Tibial artery (tissue), 4 donors: ENCODE results near the gene KRT15.

ENCODE experiments used
- DNase-seq, 2 donors: peaks; one replicate each; pipeline ENCODE4 v3.0.0-alpha.2; 2019
- H3K27ac ChIP-seq, 2 donors: fragments of 200-600 bp; sonication (generic) in 1 of 2; 1 replicate in 1 of 2; 2 replicates in 1 of 2; pipeline ENCODE4 v1.5.1; 2018 to 2019; ENCODE audit warnings: mild to moderate bottlenecking in 1 of 2
- H3K27me3 ChIP-seq, 2 donors: fragments of 200-600 bp; sonication (generic) in 1 of 2; one replicate each; pipeline versions ENCODE4 v1.5.1 to v1.6.0; 2016 to 2019
- H3K36me3 ChIP-seq, 3 donors: fragments of 200-600 bp; sonication (generic) in 2 of 3; one replicate each; pipeline ENCODE4 v1.5.1; 2016 to 2019; ENCODE audit warnings: mild to moderate bottlenecking in 2 of 3
- H3K4me1 ChIP-seq, 4 donors: fragments of 200-600 bp; sonication (generic) in 2 of 4; 1 replicate in 3 of 4; 2 replicates in 1 of 4; pipeline ENCODE4 v1.5.1; 2016 to 2019
- H3K4me3 ChIP-seq, 2 donors: fragments of 200-600 bp; sonication (generic) in 1 of 2; 1 replicate in 1 of 2; 2 replicates in 1 of 2; pipeline ENCODE4 v1.5.1; 2018 to 2019; ENCODE audit warnings: mild to moderate bottlenecking in 2 of 2
- H3K9me3 ChIP-seq, 3 donors: fragments of 200-600 bp; sonication (generic) in 1 of 3; one replicate each; pipeline ENCODE4 v1.5.1; 2016 to 2019
- intact Hi-C: fragments of 100-400 bp; cut with DNase I; formaldehyde crosslinking; loops from one replicate; pipeline ENCODE4 v1.15.0; 2023; ENCODE audit warnings: low total_unique reads
- TF ChIP-seq, protein P1 (sequence below), 2 experiments: fragments of 200-600 bp in 1 of 2; fragments of 450-650 bp in 1 of 2; IDR thresholded peaks; one replicate each; pipeline ENCODE4 v1.5.1; 2017 to 2019; ENCODE audit warnings: antibody characterized with exemption in 2 of 2, mild to moderate bottlenecking in 1 of 2, moderate library complexity in 1 of 2

The KRT15 gene

DNA sequence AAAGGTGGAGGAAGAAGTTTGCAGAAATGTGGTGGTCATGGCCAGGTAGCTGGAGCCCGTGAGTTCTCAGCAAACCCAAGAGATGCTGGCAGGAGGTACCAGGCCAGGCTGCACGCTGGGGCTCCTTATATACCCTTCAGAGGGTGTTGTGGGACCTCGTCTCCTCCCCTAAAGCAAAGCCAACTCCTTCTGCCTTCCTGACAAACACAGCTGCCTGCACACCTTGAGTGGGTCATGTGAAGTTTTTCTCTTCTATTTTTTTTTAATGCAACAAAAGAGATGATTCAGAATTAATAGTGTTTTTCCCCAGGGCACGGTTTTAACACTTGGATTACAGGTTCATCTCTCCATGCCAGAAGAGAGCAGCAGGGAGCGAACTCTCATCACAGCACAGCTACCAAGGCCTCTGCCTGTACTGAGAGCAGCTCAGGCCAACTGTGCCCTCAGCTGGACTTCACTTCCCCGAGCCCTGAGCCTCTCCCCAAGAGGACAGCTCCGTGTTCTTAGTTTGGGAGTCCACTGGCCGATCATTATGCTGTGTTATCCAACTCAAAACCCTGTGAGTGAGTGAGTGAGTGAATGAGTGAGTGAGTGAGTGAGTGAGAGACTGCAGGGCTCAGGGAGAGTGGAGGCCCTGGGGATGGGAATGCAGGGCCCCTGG, at the start of gene KRT15:
KRT15 (minus strand) TSS at position 102 of the 661 bp plus-strand sequence; CDS start at position 39, 63 bp downstream.
- no peak for DNase-seq
- TF ChIP-seq, protein P1, sequence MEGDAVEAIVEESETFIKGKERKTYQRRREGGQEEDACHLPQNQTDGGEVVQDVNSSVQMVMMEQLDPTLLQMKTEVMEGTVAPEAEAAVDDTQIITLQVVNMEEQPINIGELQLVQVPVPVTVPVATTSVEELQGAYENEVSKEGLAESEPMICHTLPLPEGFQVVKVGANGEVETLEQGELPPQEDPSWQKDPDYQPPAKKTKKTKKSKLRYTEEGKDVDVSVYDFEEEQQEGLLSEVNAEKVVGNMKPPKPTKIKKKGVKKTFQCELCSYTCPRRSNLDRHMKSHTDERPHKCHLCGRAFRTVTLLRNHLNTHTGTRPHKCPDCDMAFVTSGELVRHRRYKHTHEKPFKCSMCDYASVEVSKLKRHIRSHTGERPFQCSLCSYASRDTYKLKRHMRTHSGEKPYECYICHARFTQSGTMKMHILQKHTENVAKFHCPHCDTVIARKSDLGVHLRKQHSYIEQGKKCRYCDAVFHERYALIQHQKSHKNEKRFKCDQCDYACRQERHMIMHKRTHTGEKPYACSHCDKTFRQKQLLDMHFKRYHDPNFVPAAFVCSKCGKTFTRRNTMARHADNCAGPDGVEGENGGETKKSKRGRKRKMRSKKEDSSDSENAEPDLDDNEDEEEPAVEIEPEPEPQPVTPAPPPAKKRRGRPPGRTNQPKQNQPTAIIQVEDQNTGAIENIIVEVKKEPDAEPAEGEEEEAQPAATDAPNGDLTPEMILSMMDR (IDR thresholded peaks at IDR 0.05), result no peak

GRCh38 chr17:41567317-41567716, 48.6 kb upstream of the KRT15 start:
- intact Hi-C loops, result no loop called here
- TF ChIP-seq, protein P1 (IDR thresholded peaks at IDR 0.05), result no peak
- Histone ChIP-seq H3K36me3 (no peaks in the 10 kb centered on the region), H3K9me3 (no peaks in the 10 kb centered on the region), H3K4me1 (no peaks in the 10 kb centered on the region), H3K27ac (no peak overlapping the region), H3K4me3 (no peak overlapping the region), H3K27me3 (peaks cover 0 to 31% of the 10 kb centered on the region in 2 donors)
- DNase-seq, result no peak

More for the DNA sequence above, at the start of gene KRT15:
- H3K9me3 ChIP-seq, result no peaks in the 10 kb centered on the region
- peaks cover 0 to 35% of the 10 kb centered on the region in 2 donors for H3K27me3 ChIP-seq
- intact Hi-C loops, result no loop called here
- H3K4me1 ChIP-seq, result peaks cover 0 to 14% (median 0%) of the 10 kb centered on the region in 4 donors
- H3K36me3 ChIP-seq, result peaks cover 0 to 13% (median 0%) of the 10 kb centered on the region in 3 donors
- no peak within 1 kb of the TSS for H3K27ac ChIP-seq
- no peak within 1 kb of the TSS for H3K4me3 ChIP-seq

DNA sequence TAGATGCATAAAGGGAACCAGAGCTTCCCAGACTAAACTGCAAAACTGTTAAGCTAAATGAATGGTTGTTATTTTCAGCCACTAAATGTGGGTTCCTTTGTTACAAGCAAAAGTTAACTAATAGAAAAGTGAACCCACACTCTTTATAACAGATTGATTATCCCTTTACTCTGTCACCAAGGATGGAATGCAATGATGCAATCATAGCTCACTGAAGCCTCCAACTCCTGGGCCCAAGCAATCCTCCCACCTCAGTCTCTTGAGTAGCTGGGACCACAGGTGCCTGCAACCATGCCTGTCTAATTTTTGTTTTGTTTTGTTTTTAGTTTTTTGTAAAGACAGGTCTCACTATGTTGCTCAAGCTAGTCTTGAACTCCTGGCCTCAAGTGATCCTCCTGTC, 46.6 kb upstream of the KRT15 start:
- Histone ChIP-seq H3K9me3 (no peaks in the 10 kb centered on the region), H3K4me1 (no peaks in the 10 kb centered on the region), H3K4me3 (no peak overlapping the region), H3K27me3 (peaks cover 0 to 34% of the 10 kb centered on the region in 2 donors), H3K36me3 (no peaks in the 10 kb centered on the region), H3K27ac (no peak overlapping the region)
- no peak for DNase-seq
- intact Hi-C loops, result no loop called here
- TF ChIP-seq, protein P1 (IDR thresholded peaks at IDR 0.05), result no peak

- intact Hi-C loops, result no loop called here
- Histone ChIP-seq H3K9me3 (no peaks in the 10 kb centered on the region), H3K4me3 (no peak overlapping the region), H3K27ac (no peak overlapping the region), H3K4me1 (no peaks in the 10 kb centered on the region), H3K27me3 (peaks cover 0 to 40% of the 10 kb centered on the region in 2 donors), H3K36me3 (no peaks in the 10 kb centered on the region)
- TF ChIP-seq, protein P1 (IDR thresholded peaks at IDR 0.05), result no peak
- no peak for DNase-seq
Observed at GRCh38 chr17:41563607-41564170, 45.0 kb upstream of the KRT15 start.

DNA sequence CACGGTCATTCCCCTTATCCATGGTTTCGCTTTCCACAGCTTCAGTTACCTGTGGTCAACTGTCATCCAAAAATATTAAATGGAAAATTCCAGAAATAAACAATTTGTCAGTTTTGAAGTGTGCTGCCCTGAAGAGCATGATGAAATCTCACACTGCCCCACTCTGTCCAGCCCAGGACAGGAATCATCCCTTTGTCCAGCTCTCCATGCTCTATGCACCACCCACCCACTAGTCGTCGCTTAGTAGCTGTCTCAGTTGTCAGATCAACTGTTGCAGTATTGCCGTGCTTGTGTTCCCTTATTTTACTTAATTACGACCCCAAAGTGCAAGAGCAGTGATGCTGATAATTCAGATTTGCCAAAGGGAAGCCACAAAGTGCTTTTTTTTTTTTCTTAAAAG, 42.9 kb upstream of the KRT15 start:
- no peak overlapping the region for H3K27ac ChIP-seq
- no peaks in the 10 kb centered on the region for H3K36me3 ChIP-seq
- no peak for DNase-seq
- no peaks in the 10 kb centered on the region for H3K9me3 ChIP-seq
- TF ChIP-seq, protein P1 (IDR thresholded peaks at IDR 0.05), result no peak
- intact Hi-C loops, result no loop called here
- H3K4me1 ChIP-seq, result no peaks in the 10 kb centered on the region
- peaks cover 0 to 38% of the 10 kb centered on the region in 2 donors for H3K27me3 ChIP-seq
- H3K4me3 ChIP-seq, result no peak overlapping the region
